ENCODE measurements around the gene CD8B. TPM values are rescaled to one million over a fixed set of nuclear protein-coding genes. Genes with fewer than 3 reads are reported as not detected.

The CD8B gene
- total RNA-seq, 1 donor from 2014 or later: not detected

- H3K9me3 Mint-ChIP-seq (ENCODE audit: low read depth): no peaks in the 10 kb centered on the region
- DNase-seq (ENCODE audit: low spot score): no peak
- H3K27ac Mint-ChIP-seq (ENCODE audit: unreplicated experiment): no peak overlapping the region
- TF ChIP-seq CTCF (IDR thresholded peaks at IDR 0.05): no peak
- peaks cover 2% of the 10 kb centered on the region for H3K36me3 Mint-ChIP-seq (ENCODE audit: low read depth)
- peaks cover 26% of the 10 kb centered on the region for H3K27me3 Mint-ChIP-seq (ENCODE audit: low read depth)
- H3K4me1 Mint-ChIP-seq (ENCODE audit: low read depth): no peaks in the 10 kb centered on the region
- no peak overlapping the region for H3K4me3 Mint-ChIP-seq (ENCODE audit: unreplicated experiment)
These were observed 77.9 kb downstream of the CD8B start for GRCh38 chr2:86783615-86784339.

GRCh38 chr2:86782748-86783147 is 78.9 kb downstream of the CD8B start:
- DNase-seq (ENCODE audit: low spot score): no peak
- Mint-ChIP-seq H3K27me3 (ENCODE audit: low read depth) (peaks cover 16% of the 10 kb centered on the region), H3K4me3 (ENCODE audit: unreplicated experiment) (no peak overlapping the region), H3K36me3 (ENCODE audit: low read depth) (peaks cover 2% of the 10 kb centered on the region), H3K9me3 (ENCODE audit: low read depth) (no peaks in the 10 kb centered on the region), H3K27ac (ENCODE audit: unreplicated experiment) (no peak overlapping the region), H3K4me1 (ENCODE audit: low read depth) (no peaks in the 10 kb centered on the region)
- no peak for TF ChIP-seq CTCF (IDR thresholded peaks at IDR 0.05)

- Mint-ChIP-seq H3K27ac (ENCODE audit: unreplicated experiment) (no peak overlapping the region), H3K27me3 (ENCODE audit: low read depth) (peaks cover 9% of the 10 kb centered on the region), H3K36me3 (ENCODE audit: low read depth) (no peaks in the 10 kb centered on the region), H3K4me1 (ENCODE audit: low read depth) (no peaks in the 10 kb centered on the region), H3K9me3 (ENCODE audit: low read depth) (no peaks in the 10 kb centered on the region), H3K4me3 (ENCODE audit: unreplicated experiment) (no peak overlapping the region)
- DNase-seq (ENCODE audit: low spot score): no peak
- no peak for TF ChIP-seq CTCF (IDR thresholded peaks at IDR 0.05)
These were observed 80.3 kb downstream of the CD8B start for GRCh38 chr2:86781363-86781762.

GRCh38 chr2:86779971-86780370 is 81.7 kb downstream of the CD8B start:
- TF ChIP-seq CTCF (IDR thresholded peaks at IDR 0.05): no peak
- Mint-ChIP-seq H3K4me3 (ENCODE audit: unreplicated experiment) (no peak overlapping the region), H3K9me3 (ENCODE audit: low read depth) (no peaks in the 10 kb centered on the region), H3K36me3 (ENCODE audit: low read depth) (no peaks in the 10 kb centered on the region), H3K4me1 (ENCODE audit: low read depth) (no peaks in the 10 kb centered on the region), H3K27me3 (ENCODE audit: low read depth) (no peaks in the 10 kb centered on the region), H3K27ac (ENCODE audit: unreplicated experiment) (no peak overlapping the region)
- no peak for DNase-seq (ENCODE audit: low spot score)

GRCh38 chr2:86778957-86779356 is 82.7 kb downstream of the CD8B start:
- no peak overlapping the region for H3K27ac Mint-ChIP-seq (ENCODE audit: unreplicated experiment)
- no peak overlapping the region for H3K4me3 Mint-ChIP-seq (ENCODE audit: unreplicated experiment)
- DNase-seq (ENCODE audit: low spot score): no peak
- no peaks in the 10 kb centered on the region for H3K4me1 Mint-ChIP-seq (ENCODE audit: low read depth)
- no peak for TF ChIP-seq CTCF (IDR thresholded peaks at IDR 0.05)
- H3K36me3 Mint-ChIP-seq (ENCODE audit: low read depth): peaks cover 5% of the 10 kb centered on the region
- H3K27me3 Mint-ChIP-seq (ENCODE audit: low read depth): no peaks in the 10 kb centered on the region
- H3K9me3 Mint-ChIP-seq (ENCODE audit: low read depth): no peaks in the 10 kb centered on the region
